Neural progenitor cell (in vitro differentiated cells): Measurements from ENCODE around the gene FLCN.

Source experiments
- EZH2 ChIP-seq: fragments of 200-600 bp; sonication (generic); IDR thresholded peaks from 2 replicates; pipeline ENCODE4 v1.6.1; 2017; ENCODE audit warnings: antibody characterized with exemption, mild to moderate bottlenecking, moderate library complexity
- EZH2phosphoT487 ChIP-seq: fragments of 200-600 bp; sonication (generic); IDR thresholded peaks from 2 replicates; pipeline ENCODE4 v1.6.1; 2017; ENCODE audit warnings: antibody characterized with exemption
- TF ChIP-seq, protein P1 (sequence below): fragments of 200-600 bp; sonication (generic); IDR thresholded peaks from 2 replicates; pipeline ENCODE4 v1.5.1; 2017; ENCODE audit warnings: antibody characterized with exemption, mild to moderate bottlenecking

DNA sequence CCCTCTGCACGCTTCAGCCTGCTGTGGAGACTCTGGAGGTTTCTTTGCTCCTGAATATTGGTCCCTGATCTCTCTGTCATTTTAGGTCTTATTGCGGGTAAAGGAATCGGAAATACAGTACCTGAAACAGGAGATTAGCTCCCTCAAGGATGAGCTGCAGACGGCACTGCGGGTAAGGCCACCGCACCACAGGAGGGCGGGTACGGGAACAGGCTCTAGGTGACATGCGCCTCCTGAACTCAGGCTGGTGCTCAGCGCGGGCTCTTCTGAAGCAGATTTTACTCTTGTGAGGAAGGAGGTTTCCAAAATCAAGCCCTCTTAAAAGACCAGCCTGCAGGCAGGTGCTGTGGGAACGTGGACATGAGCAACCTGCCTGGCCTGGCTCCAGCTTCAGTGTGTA, 60.6 kb downstream of the FLCN start:
- TF ChIP-seq, protein P1, sequence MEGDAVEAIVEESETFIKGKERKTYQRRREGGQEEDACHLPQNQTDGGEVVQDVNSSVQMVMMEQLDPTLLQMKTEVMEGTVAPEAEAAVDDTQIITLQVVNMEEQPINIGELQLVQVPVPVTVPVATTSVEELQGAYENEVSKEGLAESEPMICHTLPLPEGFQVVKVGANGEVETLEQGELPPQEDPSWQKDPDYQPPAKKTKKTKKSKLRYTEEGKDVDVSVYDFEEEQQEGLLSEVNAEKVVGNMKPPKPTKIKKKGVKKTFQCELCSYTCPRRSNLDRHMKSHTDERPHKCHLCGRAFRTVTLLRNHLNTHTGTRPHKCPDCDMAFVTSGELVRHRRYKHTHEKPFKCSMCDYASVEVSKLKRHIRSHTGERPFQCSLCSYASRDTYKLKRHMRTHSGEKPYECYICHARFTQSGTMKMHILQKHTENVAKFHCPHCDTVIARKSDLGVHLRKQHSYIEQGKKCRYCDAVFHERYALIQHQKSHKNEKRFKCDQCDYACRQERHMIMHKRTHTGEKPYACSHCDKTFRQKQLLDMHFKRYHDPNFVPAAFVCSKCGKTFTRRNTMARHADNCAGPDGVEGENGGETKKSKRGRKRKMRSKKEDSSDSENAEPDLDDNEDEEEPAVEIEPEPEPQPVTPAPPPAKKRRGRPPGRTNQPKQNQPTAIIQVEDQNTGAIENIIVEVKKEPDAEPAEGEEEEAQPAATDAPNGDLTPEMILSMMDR, result no peak
- TF ChIP-seq EZH2 (no peak), EZH2phosphoT487 (no peak)
